DMS79 (cell line): ENCODE measurements around the gene SUFU.

Experiments used
- DNase-seq: peaks from one replicate; lab custom pipeline; 2025; lab: John Stamatoyannopoulos, UW

SUFU gene

GRCh38 chr10:102597131-102597991 is 93.6 kb downstream of the SUFU start:
- no peak for DNase-seq

GRCh38 chr10:102598243-102598642 is 94.5 kb downstream of the SUFU start:
- no peak for DNase-seq

DNA sequence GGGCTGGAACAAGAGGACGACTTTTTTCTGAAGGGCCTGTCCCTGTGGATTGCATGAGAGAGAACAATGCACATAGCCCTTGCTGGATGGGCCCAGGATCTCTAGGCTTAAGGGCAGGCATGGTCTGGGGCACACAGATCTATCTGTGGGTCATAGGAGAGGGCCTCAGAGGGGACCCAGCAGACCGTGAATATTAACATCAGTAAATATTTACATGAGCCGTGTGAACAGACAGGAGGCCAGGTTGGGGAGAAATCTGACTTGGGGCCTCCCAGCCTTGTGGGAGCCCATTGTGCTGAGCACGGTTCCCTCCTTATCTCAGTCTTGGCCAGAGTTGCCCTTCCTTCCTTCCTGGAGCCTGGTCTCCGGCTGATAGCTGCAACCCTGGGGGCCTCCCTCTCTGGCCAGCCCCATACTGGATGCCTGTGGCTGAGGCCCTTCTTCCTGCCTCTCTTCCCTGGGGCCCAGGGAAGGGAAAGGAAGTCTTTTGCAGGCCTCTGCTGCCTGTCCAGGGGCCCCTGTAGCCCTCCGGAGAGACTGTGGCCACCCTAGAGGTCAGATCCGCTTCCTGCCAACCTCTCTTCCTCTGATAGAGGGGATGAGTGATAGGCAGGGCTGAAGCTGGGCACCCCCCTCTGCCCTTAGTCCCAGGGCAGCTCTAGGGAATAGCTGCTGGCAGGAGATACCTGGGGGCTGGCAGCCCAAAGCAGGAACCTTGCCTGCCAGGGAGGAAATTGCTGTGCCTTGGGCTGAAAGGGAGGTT is 96.0 kb downstream of the SUFU start:
- no peak for DNase-seq

DNA sequence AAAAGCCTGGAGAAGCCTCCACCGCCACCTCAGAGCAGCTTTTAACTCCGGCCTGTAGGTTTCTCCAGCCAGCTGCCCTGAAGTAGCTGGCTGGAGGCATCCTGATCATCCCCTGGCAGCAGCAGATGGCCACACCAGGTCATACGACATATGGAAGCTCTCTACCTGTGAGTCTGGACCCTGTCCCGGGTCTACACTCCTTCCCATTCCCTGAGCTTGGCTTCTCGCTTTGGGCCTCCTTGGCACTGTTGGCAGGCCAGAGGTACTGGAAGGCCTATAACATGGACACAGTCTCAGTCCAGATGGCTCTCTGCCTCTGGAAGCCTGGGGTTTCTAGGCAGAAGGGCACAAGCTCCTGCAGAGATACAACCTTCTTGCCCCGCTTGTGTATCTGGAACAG is 97.0 kb downstream of the SUFU start:
- no peak for DNase-seq

- DNase-seq, result no peak
These were observed 97.9 kb downstream of the SUFU start for GRCh38 chr10:102601639-102602038.

GRCh38 chr10:102602272-102603045 is 98.7 kb downstream of the SUFU start:
- DNase-seq, result no peak

DNA sequence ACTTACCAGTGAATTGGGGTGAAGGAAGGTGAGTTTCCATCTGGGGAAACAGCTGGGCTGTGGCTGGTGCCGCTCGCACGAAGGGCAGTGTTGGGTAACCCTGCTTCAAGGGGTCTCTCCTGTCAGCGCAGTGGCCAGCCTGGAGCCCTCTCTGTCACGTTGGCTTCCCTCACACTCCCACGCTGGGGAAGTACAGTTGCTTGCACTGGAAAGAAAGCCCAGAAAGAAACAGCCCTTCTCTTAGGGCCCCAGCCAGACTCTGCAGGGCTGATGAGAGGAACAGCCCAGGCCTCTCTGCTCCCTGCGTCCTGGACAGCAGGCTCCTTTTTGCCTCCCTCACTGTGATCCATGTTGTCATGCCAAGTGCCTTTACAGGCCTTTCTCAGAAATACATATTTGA is 100.2 kb downstream of the SUFU start:
- no peak for DNase-seq

GRCh38 chr10:102604439-102604841 is 100.7 kb downstream of the SUFU start:
- DNase-seq, result no peak

- no peak for DNase-seq
These were observed 101.9 kb downstream of the SUFU start for GRCh38 chr10:102605712-102606111.

- no peak for DNase-seq
These were observed 104.7 kb downstream of the SUFU start for GRCh38 chr10:102608487-102608886.

DNA sequence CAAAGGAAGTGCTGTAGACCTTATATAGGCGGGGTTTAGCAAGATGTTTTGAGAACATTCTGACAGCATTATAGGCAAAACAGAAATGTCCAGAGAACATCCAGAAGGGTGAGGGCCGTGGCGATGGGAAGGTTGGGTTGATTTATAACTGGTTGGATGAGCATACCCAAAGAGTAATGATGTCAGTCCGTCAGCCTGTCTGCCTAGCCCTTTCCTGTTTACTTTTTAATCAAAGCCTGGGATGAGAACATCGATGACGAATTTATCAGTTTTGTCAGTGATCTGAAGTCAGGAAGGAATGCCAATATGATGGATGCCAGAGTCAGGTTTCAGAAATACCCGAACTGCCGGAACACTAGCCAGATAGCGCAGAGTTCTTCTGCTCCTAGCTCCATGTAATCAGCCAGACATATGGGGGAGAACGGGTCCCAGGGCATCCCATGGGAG is 106.7 kb downstream of the SUFU start:
- no peak for DNase-seq

DNA sequence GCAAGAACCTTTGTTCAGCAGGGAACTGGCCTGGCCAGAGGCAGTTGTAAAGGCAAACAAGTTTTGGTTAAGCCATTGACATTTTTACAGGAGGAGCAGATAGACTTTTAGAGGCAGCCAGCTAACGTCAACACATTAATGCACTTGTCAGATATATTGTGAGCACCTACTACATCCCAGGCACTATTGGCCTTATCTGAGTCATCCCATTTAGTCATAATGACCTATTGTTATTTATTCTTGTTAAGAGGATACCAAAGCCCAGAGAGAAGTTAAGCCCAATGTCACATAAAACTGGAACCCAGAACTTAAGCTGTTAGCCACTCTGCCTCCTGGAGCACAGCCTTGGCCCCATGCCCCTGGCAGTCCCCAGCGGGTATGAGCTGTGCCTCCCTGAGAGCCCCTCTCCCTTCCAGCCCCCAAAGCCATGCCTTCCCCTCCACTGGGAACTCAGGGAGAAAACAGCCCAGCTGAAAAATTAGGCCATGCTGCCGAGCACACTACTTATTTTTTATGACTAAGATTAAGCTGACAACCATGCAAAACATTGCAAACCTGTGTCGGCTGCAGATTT is 107.8 kb downstream of the SUFU start:
- no peak for DNase-seq

DNA sequence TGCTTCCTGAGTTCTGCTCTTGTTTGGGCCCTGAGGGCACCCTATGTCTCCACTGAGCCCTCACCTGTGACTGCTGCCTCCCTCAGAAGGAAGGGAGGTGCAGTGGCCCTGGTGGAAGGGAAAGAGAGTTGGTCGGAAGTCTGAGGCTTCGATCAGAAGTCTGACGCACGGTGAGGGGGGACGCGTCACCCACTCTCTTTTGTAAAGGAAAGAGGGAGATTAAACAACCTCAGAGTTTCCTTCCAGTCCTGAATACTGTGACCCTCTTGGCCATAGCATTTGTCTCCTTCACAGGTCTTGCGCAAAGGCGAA is 109.1 kb downstream of the SUFU start:
- DNase-seq, result no peak

DNA sequence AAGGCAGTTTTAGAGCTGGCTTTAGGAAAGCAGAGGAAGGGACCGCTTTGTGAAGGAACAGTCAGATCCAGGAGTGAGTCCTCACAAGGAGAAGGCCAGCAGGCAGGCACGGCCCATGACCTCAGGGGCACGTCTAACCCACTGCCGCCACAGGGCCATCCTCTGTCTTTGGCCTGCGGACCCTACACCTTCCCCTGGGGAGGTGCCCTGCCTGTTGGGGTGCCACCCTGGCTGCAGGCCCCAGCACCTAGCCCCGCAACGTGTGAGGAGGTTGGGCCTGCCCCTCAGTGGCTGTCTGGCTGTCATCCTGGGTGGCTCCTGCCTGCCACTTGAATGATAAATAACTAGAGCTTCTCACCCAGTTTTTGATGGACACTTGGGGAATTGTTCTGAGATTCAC is 109.5 kb downstream of the SUFU start:
- DNase-seq, result no peak

GRCh38 chr10:102613785-102614184 is 110.0 kb downstream of the SUFU start:
- no peak for DNase-seq

DNA sequence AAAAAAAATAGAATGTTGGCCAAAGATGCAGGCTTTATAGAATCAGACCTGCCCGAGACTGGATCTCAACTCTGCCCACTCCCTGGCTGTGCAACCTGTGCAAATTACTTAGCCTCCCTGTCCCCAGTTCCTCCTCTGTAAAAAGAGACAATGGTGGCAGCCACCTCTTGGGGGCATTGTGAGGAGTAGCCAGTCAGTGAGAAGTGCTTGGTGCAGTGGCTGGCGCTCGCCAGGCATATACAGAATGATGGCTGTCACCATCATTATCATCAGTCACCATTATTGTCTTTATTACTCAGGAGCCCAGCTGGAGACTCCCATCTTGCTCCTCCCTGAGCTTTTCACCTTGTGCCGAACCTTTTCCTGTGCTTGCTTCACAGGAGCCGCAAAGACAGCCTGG is 111.1 kb downstream of the SUFU start:
- DNase-seq, result no peak

- no peak for DNase-seq
These were observed 111.6 kb downstream of the SUFU start for GRCh38 chr10:102615361-102615760.

DNA sequence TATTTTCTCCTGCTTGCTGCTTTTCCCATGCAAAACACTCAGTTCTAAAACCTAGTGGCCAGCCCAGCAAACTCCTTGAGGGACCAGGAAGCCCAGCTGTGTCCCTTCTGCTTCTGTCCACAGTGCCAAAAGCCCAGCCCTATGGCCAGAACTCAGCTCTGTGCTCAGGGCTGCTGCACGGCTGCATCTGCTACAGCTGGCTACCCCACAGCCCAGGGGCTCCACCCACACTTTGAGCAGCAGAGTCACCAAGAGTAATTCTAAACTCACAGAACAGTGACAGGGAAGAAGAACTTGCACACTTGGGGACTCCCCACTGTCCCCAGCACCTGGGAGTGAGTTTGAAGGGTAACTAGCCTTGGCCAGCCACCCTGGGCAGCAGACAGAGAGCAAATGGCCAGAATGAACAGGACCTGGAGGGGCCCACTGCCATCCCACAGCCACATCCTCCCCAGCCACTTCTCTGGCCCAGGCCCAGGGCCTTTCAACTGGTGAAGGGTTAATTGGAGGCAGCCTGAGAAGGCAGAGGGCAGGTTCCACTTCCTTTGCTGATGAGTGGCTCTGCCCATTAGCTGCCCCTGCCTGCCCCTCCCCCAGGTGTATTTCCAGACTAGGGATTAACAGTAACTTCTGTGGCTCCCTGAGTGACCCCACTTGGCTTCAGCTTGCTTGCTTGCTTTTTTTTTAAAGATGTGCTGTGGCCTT is 112.4 kb downstream of the SUFU start:
- no peak for DNase-seq

GRCh38 chr10:102617041-102617440 is 113.3 kb downstream of the SUFU start:
- DNase-seq, result no peak

- no peak for DNase-seq
These were observed 114.0 kb downstream of the SUFU start for GRCh38 chr10:102617816-102618215.

DNA sequence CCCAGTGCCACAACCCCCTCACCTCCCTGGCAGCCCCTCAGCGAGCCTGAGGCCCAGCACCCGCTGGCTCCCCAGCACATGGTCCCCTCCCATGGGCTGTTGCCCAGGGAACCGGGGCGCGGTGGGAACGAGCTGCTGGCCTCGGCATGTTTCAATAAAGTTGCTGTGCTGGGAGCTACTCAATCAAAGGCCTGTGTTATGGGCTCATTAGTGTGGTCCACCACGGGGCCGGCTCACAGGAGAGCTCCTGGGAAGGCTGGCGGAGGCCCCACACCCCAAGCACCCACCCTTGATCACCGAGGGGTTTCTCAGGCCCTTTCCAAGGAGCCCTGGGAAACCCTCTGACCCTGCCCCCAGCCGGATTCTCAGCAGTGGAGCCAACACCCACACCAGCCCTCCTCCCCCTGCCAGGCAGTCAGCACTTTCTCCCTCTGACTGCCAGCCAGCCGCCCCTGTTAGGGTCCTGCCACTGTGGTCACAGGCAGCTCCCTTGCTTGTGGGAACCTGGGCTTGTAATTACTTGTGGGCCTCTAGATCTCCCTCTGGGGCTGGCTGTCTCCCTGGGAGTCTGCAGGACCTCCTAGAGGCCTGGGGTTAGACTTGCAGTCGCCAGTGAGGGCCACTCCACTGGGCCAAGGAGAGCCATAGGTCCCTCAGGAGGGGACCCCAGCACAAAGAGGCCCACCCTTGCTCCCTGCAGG is 115.7 kb downstream of the SUFU start:
- no peak for DNase-seq
